H9 (cell line): ENCODE results near the gene CAPN9. TPM values are rescaled to one million over a fixed set of nuclear protein-coding genes. Genes with fewer than 3 reads are reported as not detected.

ENCODE experiments used
- DNase-seq: peaks from one replicate; pipeline ENCODE4 v3.0.0-alpha.2; 2017
- H2AFZ ChIP-seq: one replicate; pipeline ENCODE4 v1.6.1; 2013; ENCODE audit warnings: mild to moderate bottlenecking, low read length, control low read depth, moderate library complexity
- H2AK5ac ChIP-seq: 2 replicates; pipeline ENCODE4 v1.6.1; 2013; ENCODE audit warnings: low read length, control low read depth, mixed read lengths; ENCODE audit not compliant: insufficient read length
- H2BK120ac ChIP-seq: one replicate; pipeline ENCODE4 v1.6.1; 2013; ENCODE audit warnings: low read depth, mild to moderate bottlenecking, low read length, control low read depth, inconsistent platforms; ENCODE audit not compliant: poor library complexity, severe bottlenecking
- H2BK12ac ChIP-seq: 2 replicates; pipeline ENCODE4 v1.6.1; 2013; ENCODE audit warnings: low read length, control low read depth, mixed read lengths, low read depth; ENCODE audit not compliant: insufficient read length
- H2BK15ac ChIP-seq: 2 replicates; pipeline ENCODE4 v1.6.1; 2013; ENCODE audit warnings: low read depth, low read length, control low read depth
- H2BK20ac ChIP-seq: one replicate; pipeline ENCODE4 v1.6.1; 2013; ENCODE audit warnings: low read depth, mild to moderate bottlenecking, low read length, control low read depth, inconsistent platforms; ENCODE audit not compliant: poor library complexity, severe bottlenecking
- H2BK5ac ChIP-seq: 2 replicates; pipeline ENCODE4 v1.6.1; 2013; ENCODE audit warnings: low read length, control low read depth, mixed read lengths; ENCODE audit not compliant: insufficient read length
- H3K14ac ChIP-seq: 2 replicates; pipeline ENCODE4 v1.6.1; 2013; ENCODE audit warnings: low read length, control low read depth; ENCODE audit not compliant: insufficient read depth
- H3K18ac ChIP-seq: 2 replicates; pipeline ENCODE4 v1.6.1; 2013; ENCODE audit warnings: low read depth, mild to moderate bottlenecking, mixed read lengths, low read length, control low read depth; ENCODE audit not compliant: insufficient read length
- H3K23ac ChIP-seq: 2 replicates; pipeline ENCODE4 v1.6.1; 2013; ENCODE audit warnings: low read length, control low read depth, mixed read lengths, low read depth; ENCODE audit not compliant: insufficient read length
- H3K23me2 ChIP-seq: 2 replicates; pipeline ENCODE4 v1.6.1; 2013; ENCODE audit warnings: low read depth, mild to moderate bottlenecking, mixed read lengths, low read length, control low read depth; ENCODE audit not compliant: insufficient read length, poor library complexity, severe bottlenecking
- H3K27ac ChIP-seq: 2 replicates; pipeline ENCODE4 v1.5.1; 2013; ENCODE audit warnings: low read length, control low read depth, mixed read lengths, low read depth; ENCODE audit not compliant: insufficient read length
- H3K27me3 ChIP-seq: 2 replicates; pipeline ENCODE4 v1.6.1; 2013; ENCODE audit warnings: low read length, control low read depth, inconsistent platforms; ENCODE audit not compliant: insufficient read depth
- H3K4ac ChIP-seq: 2 replicates; pipeline ENCODE4 v1.6.1; 2013; ENCODE audit warnings: low read depth, mild to moderate bottlenecking, control low read depth, inconsistent platforms, low read length, moderate library complexity
- H3K4me1 ChIP-seq: 2 replicates; pipeline ENCODE4 v1.6.1; 2013; ENCODE audit warnings: low read length, control low read depth, inconsistent platforms; ENCODE audit not compliant: insufficient read depth
- H3K4me2 ChIP-seq: 2 replicates; pipeline ENCODE4 v1.6.1; 2013; ENCODE audit warnings: low read length, control low read depth, mixed read lengths; ENCODE audit not compliant: insufficient read length, insufficient read depth
- H3K56ac ChIP-seq: 2 replicates; pipeline ENCODE4 v1.6.1; 2013; ENCODE audit warnings: low read depth, mild to moderate bottlenecking, mixed read lengths, low read length, control low read depth; ENCODE audit not compliant: insufficient read length
- H3K79me1 ChIP-seq: 2 replicates; pipeline ENCODE4 v1.6.1; 2013; ENCODE audit warnings: low read depth, mild to moderate bottlenecking, moderate library complexity, low read length, control low read depth, inconsistent platforms; ENCODE audit not compliant: insufficient read depth, poor library complexity, severe bottlenecking
- H3K79me2 ChIP-seq: 2 replicates; pipeline ENCODE4 v1.6.1; 2013; ENCODE audit warnings: low read length, control low read depth, inconsistent platforms; ENCODE audit not compliant: insufficient read depth
- H3K9ac ChIP-seq: 2 replicates; pipeline ENCODE4 v1.6.1; 2013; ENCODE audit warnings: low read length, control low read depth, mixed read lengths; ENCODE audit not compliant: insufficient read length; ENCODE audit errors: extremely low read depth
- H3K9me3 ChIP-seq: one replicate; pipeline ENCODE4 v1.6.1; 2013; ENCODE audit warnings: low read depth, low read length, inconsistent platforms; ENCODE audit not compliant: control insufficient read depth
- H3T11ph ChIP-seq: one replicate; pipeline ENCODE4 v1.6.1; 2013; ENCODE audit warnings: mild to moderate bottlenecking, low read length, control low read depth, inconsistent platforms
- H4K20me1 ChIP-seq: one replicate; pipeline ENCODE4 v1.6.1; 2013; ENCODE audit not compliant: control insufficient read depth, insufficient read length, insufficient read depth
- H4K5ac ChIP-seq: 2 replicates; pipeline ENCODE4 v1.6.1; 2013; ENCODE audit warnings: low read depth, mild to moderate bottlenecking, mixed read lengths, low read length, control low read depth; ENCODE audit not compliant: insufficient read length
- H4K8ac ChIP-seq: replicated peaks from 2 replicates; pipeline ENCODE4 v1.6.1; 2013; ENCODE audit warnings: low read length, control low read depth, mixed read lengths, low read depth; ENCODE audit not compliant: insufficient read length
- H4K91ac ChIP-seq: 2 replicates; pipeline ENCODE4 v1.6.1; 2013; ENCODE audit warnings: low read depth, mild to moderate bottlenecking, moderate library complexity, mixed read lengths, low read length, control low read depth; ENCODE audit not compliant: insufficient read length
- H3K27ac Mint-ChIP-seq, 3 experiments: 2 replicates in 2 of 3; 3 replicates in 1 of 3; pipeline ENCODE4 v1.8.0; 2020 to 2021; ENCODE audit warnings: mixed read lengths in 3 of 3, mild to moderate bottlenecking in 1 of 3, moderate library complexity in 1 of 3
- H3K27me3 Mint-ChIP-seq: 2 replicates; pipeline ENCODE4 v1.8.0; 2021; ENCODE audit warnings: low read depth, mild to moderate bottlenecking, moderate library complexity, mixed read lengths
- H3K36me3 Mint-ChIP-seq, 3 experiments: 2 replicates in 2 of 3; 3 replicates in 1 of 3; pipeline ENCODE4 v1.8.0; 2020 to 2021; ENCODE audit warnings: low read depth in 3 of 3, mixed read lengths in 3 of 3; ENCODE audit not compliant: insufficient read depth in 1 of 3
- H3K4me1 Mint-ChIP-seq, 2 experiments: 2 replicates each; pipeline ENCODE4 v1.8.0; 2020; ENCODE audit warnings: mixed read lengths in 2 of 2
- H3K4me3 Mint-ChIP-seq, 2 experiments: 2 replicates in 1 of 2; 3 replicates in 1 of 2; pipeline ENCODE4 v1.8.0; 2020 to 2021; ENCODE audit warnings: mild to moderate bottlenecking in 2 of 2, mixed read lengths in 2 of 2, moderate library complexity in 1 of 2
- H3K9me3 Mint-ChIP-seq, 2 experiments: 2 replicates in 1 of 2; 3 replicates in 1 of 2; pipeline ENCODE4 v1.8.0; 2020; ENCODE audit warnings: mild to moderate bottlenecking in 2 of 2, mixed read lengths in 2 of 2, moderate library complexity in 1 of 2
- CTCF ChIP-seq: fragments of 200-600 bp; sonication (generic); conservative IDR thresholded peaks from 3 replicates; pipeline ENCODE4 v1.8.0; 2021; ENCODE audit warnings: antibody characterized with exemption, mild to moderate bottlenecking
- WGBS: extraction: QIAGEN DNeasy Blood & Tissue Kit; methylation state at CpG from one replicate; pipeline ENCODE4 v1.1.7; 2013; ENCODE audit warnings: missing lambda C conversion rate, low lambda C conversion rate, mixed read lengths; ENCODE audit not compliant: insufficient read length; ENCODE audit errors: extremely low coverage; 5-methylcytosine and 5-hydroxymethylcytosine counted together
- total RNA-seq: library from RNA; stranded (reverse); gene quantifications from 2 replicates; pipeline ENCODE4 v1.2.1, GENCODE V29; 2021

The CAPN9 gene
- total RNA-seq, 1 experiment from 2014 or later = 0.22 TPM

GRCh38 chr1:230793463-230793745 is 46.2 kb downstream of the CAPN9 start:
- Histone ChIP-seq H3K23me2 (no peaks in the 10 kb centered on the region), H2BK120ac (no peak overlapping the region), H3K79me2 (no peaks in the 10 kb centered on the region), H3K9me3 (no peaks in the 10 kb centered on the region), H2AFZ (no peak overlapping the region), H3K56ac (no peak overlapping the region), H3K79me1 (no peaks in the 10 kb centered on the region), H4K5ac (no peak overlapping the region), H2AK5ac (no peak overlapping the region), H3K4me2 (no peak overlapping the region), H2BK5ac (no peak overlapping the region), H3T11ph (no peak overlapping the region), H3K14ac (no peak overlapping the region), H2BK20ac (no peak overlapping the region), H2BK12ac (no peak overlapping the region), H3K4ac (no peak overlapping the region), H3K27me3 (peaks cover 4% of the 10 kb centered on the region; the same call in 1 of the 2 replicates), H3K4me1 (no peaks in the 10 kb centered on the region), H3K18ac (no peak overlapping the region), H3K27ac (no peak overlapping the region), H4K20me1 (no peaks in the 10 kb centered on the region), H4K8ac (no peak overlapping the region), H4K91ac (no peak overlapping the region), H2BK15ac (no peak overlapping the region), H3K9ac (no peak overlapping the region), H3K23ac (no peak overlapping the region)
- no peaks in the 10 kb centered on the region for H3K9me3 Mint-ChIP-seq
- WGBS = no CpG with 5 or more reads among the region's 9 CpGs
- no peaks in the 10 kb centered on the region for H3K36me3 Mint-ChIP-seq
- peaks cover 21% of the 10 kb centered on the region for H3K27me3 Mint-ChIP-seq
- H3K27ac Mint-ChIP-seq = no peak overlapping the region
- no peak for TF ChIP-seq CTCF
- no peak overlapping the region for H3K4me3 Mint-ChIP-seq
- no peak for DNase-seq
- peaks cover 2% of the 10 kb centered on the region in 2 experiments; a peak in 3 of 4 replicates for H3K4me1 Mint-ChIP-seq
